Activated CD8-positive, alpha-beta memory T cell treated with anti-CD3 and anti-CD28 coated beads, Interleukin-2, amount 50 U/mL, for 48 hours (primary cell): Measurements from ENCODE around the gene ADGRA1.

Source experiments
- DNase-seq: peaks from one replicate; pipeline ENCODE4 v3.0.0-alpha.2; 2020

ADGRA1 gene

DNA sequence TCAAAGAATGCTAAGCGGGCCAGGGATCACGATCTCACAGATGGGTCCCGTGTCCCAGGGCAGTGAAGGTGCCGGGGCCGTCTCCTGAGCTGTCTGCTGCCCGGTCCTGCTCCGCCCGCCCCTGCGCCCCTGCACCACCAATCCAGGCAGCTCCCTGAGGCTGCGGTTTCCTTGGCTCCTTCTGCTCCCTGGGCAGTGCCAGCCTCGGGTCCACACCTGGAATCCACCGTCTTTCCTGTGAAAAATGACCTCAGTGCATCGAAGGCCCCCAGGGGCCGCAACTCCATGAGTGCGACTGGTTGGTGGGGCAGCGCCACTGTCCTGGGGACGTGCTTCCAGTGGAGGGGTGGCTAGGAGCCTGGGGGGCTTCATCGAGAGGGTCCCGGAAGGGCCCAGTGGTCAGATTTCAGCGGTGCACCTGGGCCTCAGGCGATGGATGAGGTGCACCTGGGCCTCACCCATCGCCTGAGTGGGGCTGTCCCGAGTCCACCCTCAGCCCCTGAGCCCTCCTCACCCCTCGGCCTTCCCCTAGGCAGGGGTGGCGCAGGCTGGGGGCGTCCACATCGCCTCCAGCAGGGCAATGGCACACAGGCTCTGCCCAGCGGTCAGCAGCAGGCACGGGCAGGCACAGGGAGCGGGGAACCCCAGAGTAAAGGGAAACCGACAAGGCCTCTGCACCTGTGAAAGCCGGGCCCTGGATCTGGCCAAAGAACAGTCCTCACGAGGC, 27.2 kb downstream of the ADGRA1 start:
- no peak for DNase-seq

DNA sequence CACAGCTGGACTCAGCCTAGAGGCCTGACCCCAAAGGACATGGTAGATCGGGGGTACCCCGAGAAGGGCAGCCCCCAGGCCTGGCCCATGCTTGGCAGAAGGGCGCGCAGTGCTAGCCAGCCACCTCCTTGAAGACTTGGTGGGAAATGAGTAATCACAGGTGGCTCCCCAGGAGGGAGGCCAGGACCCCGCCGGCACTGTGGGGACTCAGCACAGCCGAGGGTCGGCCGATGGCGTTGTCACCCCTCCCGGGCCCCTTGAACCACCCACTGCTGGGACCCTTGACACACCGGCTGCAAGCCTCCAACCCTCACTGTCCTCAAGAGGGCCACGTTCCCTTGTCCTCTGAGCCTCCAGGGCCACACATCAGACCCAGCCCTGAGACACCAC, 27.7 kb downstream of the ADGRA1 start:
- DNase-seq = no peak

DNA sequence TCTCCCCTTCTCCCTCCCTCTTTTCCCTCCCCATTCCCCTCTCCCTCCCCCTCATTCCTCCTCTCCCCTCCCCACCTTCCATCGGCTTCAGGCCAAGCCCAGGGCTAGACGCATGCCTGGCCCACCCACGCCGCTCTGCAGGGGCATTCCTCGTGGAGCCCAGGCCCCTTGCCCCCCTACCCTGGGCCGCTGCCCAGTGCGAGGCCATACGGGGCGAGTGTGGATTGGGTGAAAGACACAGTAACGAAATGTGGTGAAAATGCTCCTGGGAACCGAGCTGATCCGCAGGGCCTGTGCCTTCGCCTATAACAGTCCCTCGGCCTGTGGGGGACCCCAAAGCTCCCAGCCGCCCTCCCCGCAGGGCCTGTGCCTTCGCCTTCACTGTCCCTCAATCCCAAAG, 28.3 kb downstream of the ADGRA1 start:
- DNase-seq = no peak

DNA sequence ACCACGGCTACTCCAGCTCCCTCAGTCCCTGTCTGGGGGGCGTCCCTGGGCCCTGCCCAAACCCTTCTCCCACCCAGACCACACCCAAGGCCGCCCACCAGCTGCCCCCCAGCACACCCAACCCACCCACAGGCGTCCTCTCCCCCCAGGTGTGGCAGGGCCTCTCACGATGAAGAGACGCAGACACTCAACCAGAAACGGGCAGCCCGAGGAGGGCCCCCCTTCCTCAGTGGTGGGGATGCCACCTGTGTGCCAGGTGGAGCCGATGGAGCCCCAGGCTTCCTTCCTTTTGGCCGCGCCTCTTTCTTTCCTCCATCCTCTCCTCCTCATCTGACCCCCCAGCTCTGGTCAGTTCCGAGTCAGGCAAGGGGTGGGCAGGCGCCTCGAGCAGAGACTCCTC, 28.7 kb downstream of the ADGRA1 start:
- DNase-seq = no peak

DNA sequence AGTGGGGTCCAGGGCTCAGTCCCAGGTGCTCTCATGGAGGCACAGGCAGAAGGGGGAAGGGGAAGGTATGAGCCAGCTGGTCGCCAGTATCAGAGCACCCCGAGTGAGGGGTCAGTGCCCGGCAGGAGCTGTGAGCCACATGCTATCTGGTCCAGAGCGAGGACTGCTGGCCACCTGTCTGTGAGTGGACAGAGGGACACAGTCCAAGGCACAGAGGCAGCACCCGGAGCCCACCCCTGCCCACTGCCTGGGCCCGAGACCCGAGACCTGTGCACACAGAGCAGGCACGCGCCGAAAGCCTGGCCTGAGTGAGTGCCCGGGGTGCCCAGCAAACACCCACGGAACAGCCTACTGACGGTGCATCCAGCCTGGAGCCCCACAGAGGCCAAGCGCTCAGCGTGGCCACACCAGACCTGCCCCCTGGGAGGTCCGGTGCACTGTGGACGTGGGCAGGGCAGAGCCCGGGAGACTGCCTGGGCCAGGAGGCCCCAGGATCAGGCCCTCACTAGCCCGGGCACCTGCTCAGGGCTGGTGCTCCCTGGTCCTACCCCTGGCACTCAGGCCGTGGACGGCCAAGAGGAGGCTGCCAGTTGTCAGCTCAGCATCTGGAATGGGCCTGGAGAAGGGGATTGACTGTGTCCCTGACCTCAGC, 29.4 kb downstream of the ADGRA1 start:
- DNase-seq = no peak

DNA sequence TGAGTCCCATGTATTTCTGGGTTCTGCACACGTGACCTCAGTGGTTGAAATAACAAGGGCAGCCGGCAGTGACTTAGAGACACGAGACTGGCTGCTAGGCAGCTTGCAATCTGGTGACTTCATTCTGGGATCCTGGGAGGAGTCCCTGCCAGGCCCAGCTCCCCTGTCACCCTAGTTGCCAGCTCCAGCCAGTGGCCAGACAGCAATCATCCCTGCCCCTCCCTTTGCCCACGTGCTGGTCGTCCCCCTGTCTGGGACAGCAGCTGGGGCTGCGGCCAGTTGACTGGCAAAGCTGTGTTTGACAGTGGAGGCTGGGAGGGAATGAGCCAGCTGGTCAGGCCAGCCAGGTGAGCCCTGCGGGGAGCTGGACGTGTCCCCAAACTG, 30.0 kb downstream of the ADGRA1 start:
- DNase-seq = no peak

DNA sequence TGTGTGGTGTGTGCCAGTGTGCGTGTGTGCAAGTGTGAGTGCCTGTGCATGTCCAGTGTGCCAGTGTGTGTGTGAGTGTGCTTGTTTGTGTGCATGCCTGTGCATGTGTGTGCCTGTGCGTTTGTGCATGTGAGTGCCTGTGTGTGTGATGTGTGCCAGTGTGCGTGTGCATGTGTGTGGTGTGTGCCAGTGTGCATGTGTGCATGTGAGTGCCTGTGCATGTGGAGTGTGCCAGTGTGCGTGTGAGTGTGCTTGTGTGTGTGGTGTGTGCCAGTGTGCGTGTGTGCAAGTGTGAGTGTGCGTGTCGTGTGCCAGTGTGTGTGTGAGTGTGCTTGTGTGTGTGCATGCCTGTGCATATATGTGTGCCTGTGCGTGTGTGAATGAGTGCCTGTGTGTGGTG, 33.8 kb downstream of the ADGRA1 start:
- no peak for DNase-seq

DNA sequence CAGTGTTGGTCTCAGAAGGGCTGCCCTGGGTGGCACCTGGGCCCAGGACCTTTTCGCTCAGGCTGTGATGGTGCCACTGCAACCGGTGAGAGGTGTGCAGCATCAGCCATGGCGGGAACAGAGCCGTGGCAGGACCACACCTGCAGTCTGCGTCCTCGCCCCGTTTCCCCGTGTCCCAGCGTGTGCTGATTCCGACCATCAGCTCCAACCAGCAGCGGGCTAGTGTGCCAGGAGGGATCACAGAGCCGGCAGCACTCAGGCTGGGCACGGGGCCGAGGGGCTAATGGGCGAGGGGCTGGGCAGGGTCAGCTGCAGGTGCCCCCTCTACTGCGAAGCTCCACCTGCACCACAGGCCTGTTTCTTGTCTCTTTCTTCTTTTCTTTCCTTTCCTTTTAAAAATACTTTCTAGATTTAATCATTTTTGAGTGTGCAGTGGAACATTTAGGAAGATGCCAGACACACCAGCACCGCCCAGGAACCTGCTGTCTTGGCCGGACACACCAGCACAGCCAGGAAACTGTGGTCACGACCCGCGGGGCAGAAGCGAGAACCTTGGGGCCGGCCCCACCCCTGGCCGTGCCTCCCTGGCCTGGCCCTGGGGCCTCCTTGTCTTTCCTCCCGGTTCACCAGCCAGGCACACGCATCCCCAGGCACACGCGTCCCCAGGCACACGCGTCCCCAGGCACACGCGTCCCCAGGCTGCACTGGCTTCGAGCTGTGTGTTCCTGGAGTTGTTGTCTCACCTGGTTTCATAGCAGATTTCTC, 34.6 kb downstream of the ADGRA1 start:
- DNase-seq = no peak

DNA sequence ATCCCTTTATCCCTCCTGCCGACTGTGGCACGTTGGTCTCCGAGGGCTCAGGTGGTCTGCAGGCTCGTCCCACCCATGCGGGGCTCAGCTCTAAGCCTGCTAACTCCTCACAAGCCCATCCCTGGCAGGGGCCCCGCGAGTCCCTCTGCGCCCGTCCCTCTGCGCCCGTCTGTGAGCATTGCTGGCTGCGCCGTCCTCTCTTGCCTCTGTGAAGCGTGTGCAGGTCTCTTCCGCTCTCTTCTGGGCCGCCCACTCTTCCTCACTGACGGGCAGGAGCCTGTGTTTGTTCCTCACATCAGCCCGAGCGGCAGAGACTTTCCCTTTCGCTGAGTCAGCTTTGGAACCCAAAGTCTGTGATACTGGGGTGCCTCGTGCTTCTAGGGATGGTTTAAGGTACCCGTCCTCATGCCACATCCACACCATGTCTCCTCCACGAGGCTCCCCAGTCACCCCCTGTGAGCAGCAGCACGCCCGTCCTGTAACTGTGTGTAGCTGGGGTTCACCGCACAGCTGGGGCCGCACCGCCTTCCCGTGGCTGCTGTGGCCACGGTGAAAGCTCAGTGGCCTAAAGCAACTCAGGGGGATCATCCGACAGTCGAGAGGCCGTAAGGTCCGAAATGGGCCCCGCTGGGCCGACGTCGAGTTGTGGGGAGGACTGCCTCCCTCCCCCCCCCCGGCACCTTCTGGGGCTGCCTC, 35.5 kb downstream of the ADGRA1 start:
- no peak for DNase-seq

DNA sequence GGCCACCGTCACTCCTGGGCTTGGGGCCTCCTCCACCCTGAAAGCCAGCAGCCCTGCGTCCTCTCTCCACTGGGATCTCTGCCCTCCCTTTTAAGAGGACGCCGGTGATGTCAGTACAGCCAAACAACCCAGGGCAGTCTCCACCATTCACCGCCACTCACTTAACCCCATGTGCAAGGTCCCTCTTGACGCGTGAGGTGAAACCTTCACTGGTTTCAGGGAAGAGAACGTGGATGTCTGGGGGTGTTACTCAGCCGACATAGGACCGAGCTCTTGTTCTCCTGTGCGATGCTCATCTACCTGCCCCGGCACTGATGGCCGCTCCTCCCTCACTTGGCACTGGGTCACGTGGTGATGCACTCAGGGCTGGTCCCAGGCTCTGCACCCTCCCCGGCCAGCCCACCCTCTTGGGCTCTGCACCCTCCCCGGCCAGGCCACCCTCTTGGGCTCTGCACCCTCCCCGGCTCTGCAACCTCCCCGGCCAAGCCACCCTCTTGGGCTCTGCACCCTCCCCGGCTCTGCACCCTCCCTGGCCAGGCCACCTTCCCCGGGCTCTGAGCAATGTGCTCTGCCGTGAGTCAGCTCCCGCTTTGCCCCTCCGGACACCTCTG, 36.1 kb downstream of the ADGRA1 start:
- no peak for DNase-seq

DNA sequence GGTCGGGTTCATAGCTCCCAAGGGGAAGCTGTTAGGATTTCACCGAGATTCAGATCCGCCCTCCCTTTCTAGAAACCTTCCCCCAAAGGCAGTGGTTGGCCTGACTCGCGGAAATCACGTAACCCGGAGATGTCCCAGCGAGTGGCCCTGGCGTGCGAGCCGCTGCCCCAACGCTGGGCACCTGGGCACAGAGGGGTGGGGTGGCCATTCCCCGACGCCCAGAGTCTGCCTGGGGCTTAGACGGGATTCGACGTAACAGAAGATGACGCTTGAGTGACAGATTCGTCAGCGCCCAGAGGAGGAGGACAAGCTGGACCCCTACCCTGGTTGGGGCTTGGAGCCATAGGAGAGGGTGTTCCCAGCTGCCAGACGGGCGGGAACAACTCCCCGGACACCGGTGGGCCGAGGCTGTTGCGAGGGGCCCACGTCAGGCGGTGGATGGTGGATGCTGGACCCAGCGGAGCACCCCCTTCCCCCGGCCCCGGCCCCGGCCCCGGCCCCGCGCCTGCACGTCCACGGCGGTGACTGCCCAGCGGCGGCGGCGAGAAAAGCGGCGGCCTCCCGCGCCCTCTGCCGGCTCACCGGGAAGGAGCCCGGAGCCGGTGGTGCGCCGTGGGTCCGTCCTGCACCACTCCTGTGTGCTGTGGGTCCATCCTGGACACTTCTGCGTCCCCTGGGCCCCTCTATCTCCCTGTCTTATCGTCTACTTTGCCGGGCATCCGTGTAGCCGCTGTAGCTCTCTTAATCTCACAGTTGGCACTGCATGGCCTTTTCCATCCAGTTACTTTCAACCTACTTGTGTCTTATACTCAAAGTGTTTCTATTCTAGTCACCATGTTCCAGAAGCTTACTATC, 36.9 kb downstream of the ADGRA1 start:
- peak; percentile 71 for DNase-seq

DNA sequence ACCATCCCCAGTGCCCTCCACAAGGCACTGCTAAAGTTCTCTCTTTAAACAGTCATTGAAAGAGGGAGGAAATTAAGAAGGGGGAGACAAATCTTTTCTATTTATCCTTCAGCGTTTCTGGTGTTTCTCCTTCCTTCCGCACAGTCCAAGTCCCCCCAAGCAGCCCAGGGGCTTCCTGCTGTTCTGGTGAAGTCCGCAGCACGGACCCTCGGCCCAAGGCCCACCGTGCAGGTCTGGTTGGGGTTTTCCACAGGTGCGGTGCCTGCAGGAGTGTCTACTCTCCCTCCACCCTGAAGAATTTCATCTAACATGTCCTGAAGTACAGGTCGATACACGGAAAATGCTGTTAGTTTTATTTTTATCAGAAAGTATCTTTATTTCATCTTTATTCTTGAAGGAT, 38.2 kb downstream of the ADGRA1 start:
- DNase-seq = no peak

DNA sequence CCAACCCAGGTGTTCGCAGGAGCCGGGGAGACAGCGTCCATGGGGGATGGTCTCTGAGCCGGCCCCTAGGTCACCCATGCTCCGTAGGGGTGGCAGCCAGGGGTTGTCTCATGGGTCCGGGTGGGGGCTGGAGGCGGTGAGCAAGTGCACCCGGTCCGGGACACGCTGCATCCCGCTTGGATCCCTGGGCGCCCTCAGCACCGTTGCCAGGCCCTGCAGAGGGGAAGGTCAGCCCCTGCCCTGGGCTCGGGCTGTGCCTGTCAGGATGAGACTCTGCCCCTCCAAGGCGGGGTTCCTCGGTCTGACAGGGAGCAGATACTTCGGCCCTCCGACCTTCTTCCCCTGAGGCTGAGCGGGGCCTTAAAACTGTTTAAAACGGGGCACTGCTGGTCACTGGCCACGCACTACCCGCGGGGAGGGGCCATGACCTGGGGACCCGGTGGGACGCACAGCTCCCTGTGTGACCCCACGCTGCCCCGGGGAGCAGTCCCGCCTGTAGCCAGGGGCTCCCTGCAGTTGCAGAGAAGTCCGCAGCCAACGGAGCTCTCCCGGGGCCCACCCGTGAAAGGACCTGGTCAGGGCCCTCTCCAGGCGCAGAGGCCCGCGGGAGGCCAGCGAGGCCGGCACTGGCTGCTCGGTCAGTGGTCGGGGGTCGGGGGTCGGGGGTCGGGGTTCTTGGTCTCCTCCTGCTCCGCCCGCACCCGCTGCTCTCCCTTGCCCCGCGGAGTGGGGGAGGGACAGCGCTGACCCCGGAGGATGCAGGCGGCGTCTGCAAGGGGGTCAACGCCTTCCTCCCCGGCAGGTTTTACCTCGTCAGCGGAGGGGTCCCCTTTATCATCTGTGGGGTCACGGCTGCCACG, 38.9 kb downstream of the ADGRA1 start:
- no peak for DNase-seq

DNA sequence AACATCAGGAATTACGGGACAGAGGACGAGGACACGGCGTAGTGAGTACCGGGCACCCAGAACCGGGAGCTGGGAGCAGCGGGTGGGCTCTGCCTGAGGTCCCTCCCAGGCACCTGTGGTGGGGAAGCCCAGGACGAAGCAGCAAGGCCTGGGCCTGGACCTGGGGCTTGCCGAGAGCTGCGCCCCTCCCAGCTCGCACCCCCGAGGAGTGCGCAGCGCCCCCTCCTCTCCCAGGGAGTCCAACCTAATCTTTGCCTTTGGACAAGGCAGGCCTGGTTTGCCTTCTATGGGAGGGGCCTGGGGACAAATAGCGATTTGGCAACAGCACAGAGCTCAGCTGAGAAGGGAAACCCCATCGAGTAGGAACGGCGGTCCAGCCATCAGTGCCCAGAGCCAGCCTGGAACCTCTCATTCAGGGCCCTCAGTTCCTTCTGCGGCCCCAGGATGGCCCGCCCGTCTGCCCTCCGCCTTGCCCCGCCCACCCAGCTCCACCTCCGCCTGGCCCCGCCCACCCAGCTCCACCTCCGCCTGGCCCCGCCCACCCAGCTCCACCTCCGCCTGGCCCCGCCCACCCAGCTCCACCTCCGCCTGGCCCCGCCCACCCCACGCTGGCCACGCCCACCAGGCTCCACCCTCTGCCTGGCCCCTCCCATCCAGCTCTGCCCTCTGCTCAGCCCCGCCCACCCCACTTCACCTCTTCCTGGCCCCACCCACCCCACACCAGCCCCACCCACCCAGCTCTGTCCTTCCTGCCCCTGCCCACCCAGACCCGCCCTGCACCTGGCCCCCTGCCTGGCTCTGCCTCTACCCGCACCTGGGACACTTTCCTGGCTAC, 39.8 kb downstream of the ADGRA1 start:
- peak; percentile 85 for DNase-seq

DNA sequence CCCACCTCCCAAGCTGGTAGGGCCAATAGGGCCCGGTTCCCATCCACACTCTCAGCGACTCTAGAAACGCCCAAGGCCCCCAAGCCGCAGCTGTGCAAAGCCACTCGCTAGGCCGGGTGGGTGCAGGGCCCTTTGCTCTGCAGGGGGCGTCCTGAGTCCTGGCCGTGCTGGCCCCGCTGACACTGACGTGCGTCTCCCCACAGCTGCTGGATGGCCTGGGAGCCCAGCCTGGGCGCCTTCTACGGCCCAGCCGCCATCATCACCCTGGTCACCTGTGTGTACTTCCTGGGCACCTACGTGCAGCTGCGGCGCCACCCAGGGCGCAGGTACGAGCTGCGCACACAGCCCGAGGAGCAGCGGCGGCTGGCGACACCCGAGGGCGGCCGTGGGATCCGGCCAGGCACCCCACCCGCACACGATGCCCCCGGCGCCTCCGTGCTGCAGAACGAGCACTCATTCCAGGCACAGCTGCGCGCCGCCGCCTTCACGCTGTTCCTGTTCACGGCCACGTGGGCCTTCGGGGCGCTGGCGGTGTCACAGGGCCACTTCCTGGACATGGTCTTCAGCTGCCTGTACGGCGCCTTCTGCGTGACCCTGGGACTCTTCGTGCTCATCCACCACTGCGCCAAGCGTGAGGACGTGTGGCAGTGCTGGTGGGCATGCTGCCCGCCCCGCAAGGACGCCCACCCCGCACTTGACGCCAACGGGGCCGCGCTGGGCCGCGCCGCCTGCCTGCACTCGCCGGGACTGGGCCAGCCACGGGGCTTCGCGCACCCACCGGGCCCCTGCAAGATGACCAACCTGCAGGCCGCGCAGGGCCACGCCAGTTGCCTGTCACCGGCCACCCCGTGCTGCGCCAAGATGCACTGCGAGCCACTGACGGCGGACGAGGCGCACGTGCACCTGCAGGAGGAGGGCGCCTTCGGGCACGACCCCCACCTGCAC, 40.7 kb downstream of the ADGRA1 start:
- no peak for DNase-seq

DNA sequence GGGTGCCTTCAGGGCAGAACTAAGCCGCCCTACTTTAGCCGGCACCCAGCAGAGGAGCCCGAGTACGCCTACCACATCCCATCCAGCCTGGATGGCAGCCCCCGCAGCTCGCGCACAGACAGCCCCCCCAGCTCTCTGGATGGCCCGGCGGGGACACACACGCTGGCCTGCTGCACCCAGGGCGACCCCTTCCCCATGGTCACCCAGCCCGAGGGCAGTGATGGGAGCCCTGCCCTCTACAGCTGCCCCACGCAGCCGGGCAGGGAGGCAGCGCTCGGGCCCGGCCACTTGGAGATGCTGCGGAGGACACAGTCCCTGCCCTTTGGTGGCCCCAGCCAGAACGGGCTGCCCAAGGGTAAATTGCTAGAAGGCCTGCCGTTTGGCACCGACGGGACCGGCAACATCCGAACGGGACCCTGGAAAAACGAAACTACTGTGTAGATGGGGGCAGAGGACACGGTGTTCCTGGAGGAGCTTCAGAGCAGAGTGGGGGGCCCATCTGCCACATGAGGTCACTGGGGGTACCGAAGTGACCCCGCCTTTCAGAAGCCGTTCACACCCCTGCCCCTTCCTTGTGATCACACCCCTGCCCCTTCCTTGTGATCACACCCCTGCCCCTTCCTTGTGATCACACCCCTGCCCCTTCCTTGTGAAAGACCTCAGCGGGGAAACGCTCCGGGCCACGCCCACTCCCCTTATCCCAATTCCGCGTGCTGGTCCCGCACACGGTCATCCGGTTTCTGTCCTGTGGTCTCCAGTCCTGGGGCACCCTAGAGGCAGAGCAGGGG, 41.5 kb downstream of the ADGRA1 start:
- DNase-seq = no peak

DNA sequence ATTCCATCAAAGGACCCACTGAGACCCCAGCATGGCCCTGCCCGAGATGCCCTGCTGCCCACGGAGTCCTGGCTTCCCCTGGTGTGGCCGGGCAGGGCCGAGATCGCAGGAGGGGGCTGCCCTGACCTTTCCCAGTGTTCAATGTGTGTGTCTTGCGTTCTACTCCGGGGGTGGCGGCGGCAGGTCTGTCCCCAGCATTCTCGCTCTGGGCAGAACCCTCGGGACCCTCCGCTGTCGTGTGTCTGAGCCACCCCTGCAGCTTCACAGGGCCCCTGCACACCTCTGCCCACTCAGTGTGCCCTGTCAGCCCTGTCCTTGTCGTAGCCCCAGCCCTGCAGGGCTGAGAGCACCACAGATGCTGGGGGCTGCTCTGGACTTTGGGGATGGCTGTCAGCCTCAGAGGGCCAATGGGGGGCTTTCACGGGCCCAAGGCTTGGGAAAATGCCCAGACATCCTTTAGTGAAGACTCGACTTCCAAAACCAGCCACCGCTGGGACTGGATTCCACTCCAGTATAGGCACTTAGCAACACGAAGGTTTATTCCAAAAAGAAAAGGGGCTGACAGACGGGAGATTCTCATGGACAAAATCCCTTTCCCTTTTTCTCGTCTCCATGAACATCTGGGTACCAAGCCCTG, 42.3 kb downstream of the ADGRA1 start:
- no peak for DNase-seq

DNA sequence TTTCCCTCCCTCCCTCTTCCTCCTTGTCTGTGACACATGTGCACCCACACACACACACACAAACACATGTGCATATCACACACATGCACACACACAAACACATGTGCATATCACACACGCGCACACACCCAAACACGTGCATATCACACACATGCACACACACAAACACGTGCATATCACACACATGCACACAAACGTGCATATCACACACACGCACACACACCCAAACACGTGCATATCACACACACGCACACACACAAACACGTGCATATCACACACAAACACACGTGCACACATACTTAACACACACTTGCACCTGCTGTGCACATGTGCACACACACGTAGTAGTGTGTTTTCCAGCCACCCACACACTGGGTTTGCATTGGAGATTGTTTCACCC, 42.9 kb downstream of the ADGRA1 start:
- no peak for DNase-seq
